ENCODE data around the gene ZP3. TPM values are rescaled to one million over a fixed set of nuclear protein-coding genes. Genes with fewer than 3 reads are reported as not detected.
A peak's percentile ranks its signal among the peaks of the same experiment; 100 is the strongest.
"Not testable (repeated sequence)": the region's sequence is repeated elsewhere in the genome, so short reads cannot be mapped to it uniquely, and the experiment has no call there.

Gene ZP3
- total and polyA plus RNA-seq, 9 donors = 0.49 to 15.0 (median 1.6) TPM

- Histone ChIP-seq H3K4me1 (ENCODE audit: control insufficient read depth, insufficient read depth, low read length) (no peaks in the 10 kb centered on the region), H3K9me3 (replicated peaks; ENCODE audit: control insufficient read depth, low read depth, low read length) (no peaks in the 10 kb centered on the region), H3K27ac (ENCODE audit: low read length) (no peak overlapping the region), H3K27me3 (ENCODE audit: control insufficient read depth, insufficient read depth, low read length) (no peaks in the 10 kb centered on the region), H3K4me3 (ENCODE audit: low read length) (no peak overlapping the region), H3K36me3 (ENCODE audit: control insufficient read depth, insufficient read depth, low read length) (no peaks in the 10 kb centered on the region)
- DNase-seq = peak; percentile 63
- WGBS (ENCODE audit: insufficient coverage) = 85% methylated on average over 7 of the region's 10 CpGs
Measured at GRCh38 chr7:76403780-76404494, 20.8 kb upstream of the ZP3 start.

- WGBS (ENCODE audit: insufficient coverage) = 88% methylated on average over 9 of the region's 9 CpGs
- Histone ChIP-seq H3K27ac (ENCODE audit: low read length) (no peak overlapping the region), H3K27me3 (ENCODE audit: control insufficient read depth, insufficient read depth, low read length) (no peaks in the 10 kb centered on the region), H3K9me3 (replicated peaks; ENCODE audit: control insufficient read depth, low read depth, low read length) (no peaks in the 10 kb centered on the region), H3K4me1 (ENCODE audit: control insufficient read depth, insufficient read depth, low read length) (no peaks in the 10 kb centered on the region), H3K4me3 (ENCODE audit: low read length) (no peak overlapping the region), H3K36me3 (ENCODE audit: control insufficient read depth, insufficient read depth, low read length) (no peaks in the 10 kb centered on the region)
- DNase-seq = no peak
Measured at GRCh38 chr7:76405738-76406137, 19.0 kb upstream of the ZP3 start.

GRCh38 chr7:76407718-76408117 is 17.0 kb upstream of the ZP3 start:
- no peak for DNase-seq
- Histone ChIP-seq H3K27ac (ENCODE audit: low read length) (no peak overlapping the region), H3K27me3 (ENCODE audit: control insufficient read depth, insufficient read depth, low read length) (no peaks in the 10 kb centered on the region), H3K4me1 (ENCODE audit: control insufficient read depth, insufficient read depth, low read length) (no peaks in the 10 kb centered on the region), H3K9me3 (replicated peaks; ENCODE audit: control insufficient read depth, low read depth, low read length) (no peaks in the 10 kb centered on the region), H3K36me3 (ENCODE audit: control insufficient read depth, insufficient read depth, low read length) (no peaks in the 10 kb centered on the region), H3K4me3 (ENCODE audit: low read length) (no peak overlapping the region)
- 90% methylated on average over 1 of the region's 4 CpGs for WGBS (ENCODE audit: insufficient coverage)

- H3K27ac ChIP-seq (ENCODE audit: low read length) = no peak overlapping the region
- H3K27me3 ChIP-seq (ENCODE audit: control insufficient read depth, insufficient read depth, low read length) = no peaks in the 10 kb centered on the region
- no peak overlapping the region for H3K4me3 ChIP-seq (ENCODE audit: low read length)
- no peaks in the 10 kb centered on the region for H3K4me1 ChIP-seq (ENCODE audit: control insufficient read depth, insufficient read depth, low read length)
- no peak for DNase-seq
- no peaks in the 10 kb centered on the region for H3K9me3 ChIP-seq (replicated peaks; ENCODE audit: control insufficient read depth, low read depth, low read length)
- H3K36me3 ChIP-seq (ENCODE audit: control insufficient read depth, insufficient read depth, low read length) = no peaks in the 10 kb centered on the region
Measured at GRCh38 chr7:76408121-76408560, 16.6 kb upstream of the ZP3 start.

GRCh38 chr7:76409537-76409936 is 15.2 kb upstream of the ZP3 start, which contains the start of gene SSC4D:
Gene SSC4D, minus strand, starts transcription at chr7:76409697. Its CDS starts 5,258 bp downstream, at chr7:76404439.
- H3K4me3 ChIP-seq (ENCODE audit: low read length) = no peak within 1 kb of the TSS
- no peaks in the 10 kb centered on the region for H3K9me3 ChIP-seq (replicated peaks; ENCODE audit: control insufficient read depth, low read depth, low read length)
- no peak for DNase-seq
- no peaks in the 10 kb centered on the region for H3K36me3 ChIP-seq (ENCODE audit: control insufficient read depth, insufficient read depth, low read length)
- WGBS (ENCODE audit: insufficient coverage) = 40% methylated on average over 1 of the region's 6 CpGs
- H3K27ac ChIP-seq (ENCODE audit: low read length) = no peak within 1 kb of the TSS
- H3K27me3 ChIP-seq (ENCODE audit: control insufficient read depth, insufficient read depth, low read length) = no peaks in the 10 kb centered on the region
- no peaks in the 10 kb centered on the region for H3K4me1 ChIP-seq (ENCODE audit: control insufficient read depth, insufficient read depth, low read length)

GRCh38 chr7:76411626-76412025 is 13.1 kb upstream of the ZP3 start:
- WGBS (ENCODE audit: insufficient coverage) = no CpG with 5 or more reads among the region's 1 CpG
- Histone ChIP-seq H3K4me3 (ENCODE audit: low read length) (no peak overlapping the region), H3K36me3 (ENCODE audit: control insufficient read depth, insufficient read depth, low read length) (no peaks in the 10 kb centered on the region), H3K27ac (ENCODE audit: low read length) (no peak overlapping the region), H3K9me3 (replicated peaks; ENCODE audit: control insufficient read depth, low read depth, low read length) (no peaks in the 10 kb centered on the region), H3K4me1 (ENCODE audit: control insufficient read depth, insufficient read depth, low read length) (no peaks in the 10 kb centered on the region), H3K27me3 (ENCODE audit: control insufficient read depth, insufficient read depth, low read length) (no peaks in the 10 kb centered on the region)
- no peak for DNase-seq

GRCh38 chr7:76412249-76412648 is 12.5 kb upstream of the ZP3 start:
- DNase-seq = no peak
- H3K9me3 ChIP-seq (replicated peaks; ENCODE audit: control insufficient read depth, low read depth, low read length) = no peaks in the 10 kb centered on the region
- H3K4me3 ChIP-seq (ENCODE audit: low read length) = no peak overlapping the region
- H3K4me1 ChIP-seq (ENCODE audit: control insufficient read depth, insufficient read depth, low read length) = no peaks in the 10 kb centered on the region
- no peaks in the 10 kb centered on the region for H3K36me3 ChIP-seq (ENCODE audit: control insufficient read depth, insufficient read depth, low read length)
- no peaks in the 10 kb centered on the region for H3K27me3 ChIP-seq (ENCODE audit: control insufficient read depth, insufficient read depth, low read length)
- WGBS (ENCODE audit: insufficient coverage) = no CpG with 5 or more reads among the region's 5 CpGs
- no peak overlapping the region for H3K27ac ChIP-seq (ENCODE audit: low read length)

- H3K4me1 ChIP-seq (ENCODE audit: control insufficient read depth, insufficient read depth, low read length); H3K36me3 ChIP-seq (ENCODE audit: control insufficient read depth, insufficient read depth, low read length); H3K27me3 ChIP-seq (ENCODE audit: control insufficient read depth, insufficient read depth, low read length); H3K4me3 ChIP-seq (ENCODE audit: low read length); H3K9me3 ChIP-seq (replicated peaks; ENCODE audit: control insufficient read depth, low read depth, low read length); DNase-seq; H3K27ac ChIP-seq (ENCODE audit: low read length): not testable (repeated sequence)
- 91% methylated on average over 9 of the region's 10 CpGs for WGBS (ENCODE audit: insufficient coverage)
Measured at GRCh38 chr7:76417654-76418310, 7.0 kb upstream of the ZP3 start.

GRCh38 chr7:76421097-76421496 is 3.7 kb upstream of the ZP3 start:
- not testable (repeated sequence) for DNase-seq; H3K4me3 ChIP-seq (ENCODE audit: low read length); H3K36me3 ChIP-seq (ENCODE audit: control insufficient read depth, insufficient read depth, low read length); H3K4me1 ChIP-seq (ENCODE audit: control insufficient read depth, insufficient read depth, low read length); H3K9me3 ChIP-seq (replicated peaks; ENCODE audit: control insufficient read depth, low read depth, low read length); H3K27me3 ChIP-seq (ENCODE audit: control insufficient read depth, insufficient read depth, low read length); H3K27ac ChIP-seq (ENCODE audit: low read length)
- 85% methylated on average over 5 of the region's 6 CpGs for WGBS (ENCODE audit: insufficient coverage)

GRCh38 chr7:76423666-76424412 is 911 bp upstream of the ZP3 start:
- Histone ChIP-seq H3K27me3 (ENCODE audit: control insufficient read depth, insufficient read depth, low read length) (peaks cover 2% of the 10 kb centered on the region), H3K4me1 (ENCODE audit: control insufficient read depth, insufficient read depth, low read length) (peaks cover under 1% of the 10 kb centered on the region), H3K9me3 (replicated peaks; ENCODE audit: control insufficient read depth, low read depth, low read length) (peaks cover 2% of the 10 kb centered on the region), H3K4me3 (ENCODE audit: low read length) (no peak overlapping the region), H3K36me3 (ENCODE audit: control insufficient read depth, insufficient read depth, low read length) (no peaks in the 10 kb centered on the region), H3K27ac (ENCODE audit: low read length) (no peak overlapping the region)
- WGBS (ENCODE audit: insufficient coverage) = 19% methylated on average over 8 of the region's 15 CpGs
- DNase-seq = no peak
